GM19239 (cell line): ENCODE results near the gene UNC50.
"Not testable (repeated sequence)": the region's sequence is repeated elsewhere in the genome, so short reads cannot be mapped to it uniquely, and the experiment has no call there.

Experiments used
- DNase-seq: peaks from one replicate; pipeline ENCODE4 v3.0.0; 2011; ENCODE audit warnings: low spot score; ENCODE audit not compliant: insufficient read length
- FAIRE-seq: peaks from 2 replicates; lab custom pipeline; 2011; peaks lifted over from hg19 to GRCh38; lab: Jason Lieb, UNC

UNC50 gene

DNA sequence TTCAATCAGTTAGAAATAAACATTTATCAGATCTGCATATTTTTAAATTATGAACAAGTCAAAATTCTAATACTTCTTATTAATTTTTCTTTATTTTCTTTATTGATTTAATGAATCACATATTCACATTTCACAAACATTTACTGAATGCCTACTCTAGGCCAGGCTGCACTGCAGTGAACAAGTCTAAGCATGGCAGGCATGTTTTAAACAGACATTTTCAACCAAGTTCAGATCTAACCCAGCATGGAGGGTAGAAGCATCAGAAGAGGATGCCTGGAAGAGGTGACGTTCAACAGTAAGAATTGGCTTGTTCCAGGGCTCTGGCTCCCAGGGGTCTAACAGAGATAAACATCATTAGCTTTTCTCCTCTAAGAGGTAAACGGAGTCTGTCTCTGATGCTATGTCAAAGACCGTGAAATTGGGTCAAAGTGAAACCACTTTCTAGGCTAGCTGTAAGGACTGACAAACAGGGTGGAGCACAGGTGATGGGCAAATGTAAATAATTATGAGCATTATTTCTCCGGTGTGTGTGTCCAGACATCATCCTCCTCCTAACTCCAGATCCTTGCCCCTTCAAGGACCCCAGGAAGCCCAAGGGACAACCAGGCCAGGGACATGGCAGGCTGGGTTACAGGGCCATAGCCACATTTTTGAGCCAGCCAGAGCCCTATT is 50.6 kb downstream of the UNC50 start:
- DNase-seq (no peak), FAIRE-seq (no peak)

DNA sequence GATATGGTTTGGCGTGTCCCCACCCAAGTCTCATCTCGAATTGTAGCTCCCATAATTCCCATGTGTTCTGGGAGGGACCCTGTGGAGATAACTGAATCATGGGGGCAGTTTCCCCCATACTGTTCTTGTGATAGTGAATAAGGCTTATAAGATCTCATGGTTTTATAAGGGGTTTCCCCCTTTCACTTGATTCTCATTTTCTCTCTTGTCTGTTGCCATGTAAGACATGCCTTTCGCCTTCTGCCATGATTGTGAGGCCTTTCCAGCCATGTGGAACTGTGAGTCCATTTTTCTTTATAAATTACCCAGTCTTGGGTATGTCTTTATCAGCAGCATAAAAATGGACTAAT is 51.1 kb downstream of the UNC50 start:
- not testable (repeated sequence) for DNase-seq, FAIRE-seq

DNA sequence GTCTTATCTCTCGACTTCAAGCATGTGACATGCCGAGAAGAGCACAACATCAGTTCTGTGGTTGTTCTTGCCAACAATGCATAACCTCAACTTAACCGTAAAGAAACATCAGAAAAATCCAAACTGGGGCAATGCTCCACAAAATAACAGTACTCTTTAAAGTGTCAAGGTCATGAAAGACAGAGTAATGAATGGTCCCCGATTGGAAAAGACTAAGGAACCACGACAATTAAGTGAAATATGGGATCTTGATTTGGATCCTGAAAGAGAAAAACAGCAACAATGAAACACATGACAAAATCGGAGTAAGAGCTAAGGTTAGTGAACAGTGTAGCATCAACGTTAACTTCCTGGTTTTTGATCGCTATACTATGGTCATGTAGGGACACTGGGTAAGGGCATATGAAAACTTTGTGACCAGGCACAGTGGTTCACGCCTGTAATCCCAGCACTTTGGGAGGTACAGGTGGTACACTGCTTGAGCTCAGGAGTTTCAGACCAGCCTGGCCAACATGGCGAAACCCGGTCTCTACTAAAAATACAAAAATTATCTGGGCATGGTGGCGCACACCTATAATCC is 55.2 kb downstream of the UNC50 start:
- DNase-seq = no peak
- peak; percentile 18 for FAIRE-seq

DNA sequence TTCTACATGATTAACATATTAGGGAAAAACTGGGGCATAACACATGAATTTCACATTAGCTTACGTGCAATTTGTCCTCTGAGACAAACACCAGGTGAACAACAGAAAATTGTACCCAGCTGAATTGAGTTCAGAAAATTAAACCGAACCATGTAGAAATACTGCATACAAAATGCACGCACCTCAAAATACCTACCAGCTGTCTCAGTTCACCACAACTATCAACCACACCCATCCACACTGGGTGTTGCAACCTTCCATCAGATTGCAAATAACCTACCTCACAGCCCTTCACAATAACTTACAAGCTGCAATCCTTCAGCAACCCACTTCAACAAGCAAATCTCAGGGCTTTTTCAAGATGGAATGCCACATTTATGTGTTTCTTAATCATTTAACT is 55.9 kb downstream of the UNC50 start:
- DNase-seq (no peak), FAIRE-seq (no peak)

DNA sequence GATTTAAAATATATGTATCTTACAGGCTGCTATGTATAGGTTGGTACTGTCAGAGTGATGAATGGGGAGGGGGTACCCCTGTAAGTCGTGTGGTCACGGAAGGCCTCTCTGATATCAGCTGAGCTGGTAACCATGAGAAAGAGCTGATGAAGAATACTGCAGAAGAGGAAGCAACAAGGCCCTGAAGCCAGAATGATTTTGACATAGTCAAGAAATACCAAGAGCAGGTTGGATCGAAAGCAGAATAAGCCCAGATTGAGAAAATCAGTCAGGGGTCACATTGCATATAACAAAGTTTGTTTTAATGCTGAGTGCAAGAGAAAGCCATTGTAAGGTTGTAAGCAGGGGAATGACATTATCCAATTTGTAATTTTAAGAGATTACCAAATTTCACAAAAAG is 57.3 kb downstream of the UNC50 start:
- FAIRE-seq (no peak), DNase-seq (no peak)
